Measurements from ENCODE around the gene WNT4.

Gene WNT4

DNA sequence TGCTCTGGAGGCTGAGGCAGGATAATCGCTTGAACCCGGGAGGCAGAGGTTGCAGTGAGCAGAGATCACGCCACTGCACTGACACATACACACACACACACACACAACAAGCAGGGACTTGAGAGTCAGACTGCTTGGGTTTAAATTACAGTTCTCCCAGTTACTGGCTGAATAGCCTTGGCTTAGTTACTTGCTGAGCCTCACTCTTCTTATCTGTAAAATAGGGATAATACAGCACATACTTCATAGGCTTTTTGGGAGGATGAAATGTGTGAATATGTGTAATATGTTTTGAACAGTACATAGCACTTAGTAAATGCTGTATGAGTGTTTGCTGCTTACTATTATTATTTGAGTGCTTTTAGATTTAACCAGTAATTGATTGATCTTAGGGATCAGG, 66.6 kb downstream of the WNT4 start:
- no peak overlapping the region for H3K4me3 ChIP-seq (ENCODE audit: low read depth, low read length)
- TF ChIP-seq, protein P1, sequence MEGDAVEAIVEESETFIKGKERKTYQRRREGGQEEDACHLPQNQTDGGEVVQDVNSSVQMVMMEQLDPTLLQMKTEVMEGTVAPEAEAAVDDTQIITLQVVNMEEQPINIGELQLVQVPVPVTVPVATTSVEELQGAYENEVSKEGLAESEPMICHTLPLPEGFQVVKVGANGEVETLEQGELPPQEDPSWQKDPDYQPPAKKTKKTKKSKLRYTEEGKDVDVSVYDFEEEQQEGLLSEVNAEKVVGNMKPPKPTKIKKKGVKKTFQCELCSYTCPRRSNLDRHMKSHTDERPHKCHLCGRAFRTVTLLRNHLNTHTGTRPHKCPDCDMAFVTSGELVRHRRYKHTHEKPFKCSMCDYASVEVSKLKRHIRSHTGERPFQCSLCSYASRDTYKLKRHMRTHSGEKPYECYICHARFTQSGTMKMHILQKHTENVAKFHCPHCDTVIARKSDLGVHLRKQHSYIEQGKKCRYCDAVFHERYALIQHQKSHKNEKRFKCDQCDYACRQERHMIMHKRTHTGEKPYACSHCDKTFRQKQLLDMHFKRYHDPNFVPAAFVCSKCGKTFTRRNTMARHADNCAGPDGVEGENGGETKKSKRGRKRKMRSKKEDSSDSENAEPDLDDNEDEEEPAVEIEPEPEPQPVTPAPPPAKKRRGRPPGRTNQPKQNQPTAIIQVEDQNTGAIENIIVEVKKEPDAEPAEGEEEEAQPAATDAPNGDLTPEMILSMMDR (IDR thresholded peaks at IDR 0.05; ENCODE audit: low read depth, low read length, missing control alignments): no peak
- DNase-seq (ENCODE audit: low read depth): no peak

DNA sequence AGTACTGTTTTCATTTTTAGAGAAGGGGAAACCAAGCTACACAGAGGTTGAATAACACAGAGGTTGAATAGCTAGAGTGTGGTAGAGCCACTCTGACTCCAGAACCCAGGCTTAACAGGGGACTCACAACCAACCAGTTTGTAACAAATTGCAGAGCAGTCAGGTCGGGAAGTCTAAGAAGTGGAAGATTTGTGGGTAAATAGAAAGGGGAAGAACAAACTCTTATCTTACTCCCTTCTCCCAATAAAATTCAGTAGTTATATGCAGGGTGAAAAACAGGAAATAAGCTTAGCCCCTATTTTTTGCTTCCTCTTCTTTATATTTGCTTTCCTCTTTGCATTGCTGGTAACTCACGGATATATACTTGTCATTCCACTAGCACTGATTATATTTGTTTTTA, 67.2 kb downstream of the WNT4 start:
- TF ChIP-seq, protein P1 (IDR thresholded peaks at IDR 0.05; ENCODE audit: low read depth, low read length, missing control alignments): no peak
- H3K4me3 ChIP-seq (ENCODE audit: low read depth, low read length): no peak overlapping the region
- no peak for DNase-seq (ENCODE audit: low read depth)

GRCh38 chr1:22074803-22075202, 68.1 kb downstream of the WNT4 start:
- no peak overlapping the region for H3K4me3 ChIP-seq (ENCODE audit: low read depth, low read length)
- TF ChIP-seq, protein P1 (IDR thresholded peaks at IDR 0.05; ENCODE audit: low read depth, low read length, missing control alignments): no peak
- no peak for DNase-seq (ENCODE audit: low read depth)

GRCh38 chr1:22071511-22071910, 71.4 kb downstream of the WNT4 start:
- TF ChIP-seq, protein P1 (IDR thresholded peaks at IDR 0.05; ENCODE audit: low read depth, low read length, missing control alignments): no peak
- no peak for DNase-seq (ENCODE audit: low read depth)
- H3K4me3 ChIP-seq (ENCODE audit: low read depth, low read length): no peak overlapping the region
